Left ventricle myocardium inferior (tissue), 1 donor: Measurements from ENCODE around the gene RAPGEF6. TPM values are rescaled to one million over a fixed set of nuclear protein-coding genes. Genes with fewer than 3 reads are reported as not detected.

ENCODE experiments used
- DNase-seq: peaks from one replicate; pipeline ENCODE4 v3.0.0-alpha.2; 2020
- H3K27ac ChIP-seq: fragments of 200-600 bp; replicated peaks from 2 replicates; pipeline ENCODE4 v1.8.0; 2021
- H3K27me3 ChIP-seq: fragments of 200-600 bp; 2 replicates; pipeline ENCODE4 v1.8.0; 2021; ENCODE audit warnings: low read depth
- H3K36me3 ChIP-seq: fragments of 200-600 bp; 2 replicates; pipeline ENCODE4 v1.8.0; 2021
- H3K4me1 ChIP-seq: fragments of 200-600 bp; 2 replicates; pipeline ENCODE4 v1.8.0; 2021
- H3K4me3 ChIP-seq: fragments of 200-600 bp; 2 replicates; pipeline ENCODE4 v1.8.0; 2021; ENCODE audit warnings: mild to moderate bottlenecking, moderate library complexity
- H3K9me3 ChIP-seq: fragments of 200-600 bp; replicated peaks from 2 replicates; pipeline ENCODE4 v1.8.0; 2021
- intact Hi-C: fragments of 100-400 bp; cut with micrococcal nuclease; formaldehyde crosslinking; loops from one replicate; pipeline ENCODE4 v1.11.0; 2022
- total RNA-seq: library from RNA; stranded (reverse); fragmentation: NEBNext Ultra II Directional; extraction: Animal tissue kit (Norgen Biotek cat#: 25700); gene quantifications from one replicate; pipeline ENCODE4 v1.2.1, GENCODE V29; 2021
- TF ChIP-seq, protein P1 (sequence below): fragments of 200-600 bp; IDR thresholded peaks from 2 replicates; pipeline ENCODE4 v1.8.0; 2021; ENCODE audit warnings: antibody characterized with exemption, mild to moderate bottlenecking, borderline replicate concordance
- donor health status: DM: no; HTN: yes; CAD: no; lungs with severe emphysema.

The RAPGEF6 gene
- total RNA-seq, 1 donor from 2014 or later, result 9.6 TPM

DNA sequence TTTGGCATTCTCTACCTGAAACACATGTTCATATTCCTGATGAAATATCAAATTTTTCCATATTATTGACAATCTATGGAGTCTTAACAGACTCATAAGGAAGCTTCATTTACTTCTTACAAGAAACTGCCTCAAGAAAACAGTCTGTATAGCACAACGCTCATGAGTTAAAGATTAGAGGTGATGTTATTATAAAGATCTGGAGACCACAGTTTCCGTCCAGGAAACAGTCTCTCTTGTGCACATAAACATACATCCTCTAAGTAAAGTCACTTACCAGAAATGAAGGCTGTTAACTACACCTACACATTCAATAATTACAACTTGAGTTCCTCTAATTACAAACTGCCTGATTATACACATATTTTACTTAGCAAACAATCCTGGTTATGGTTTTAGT lies 86.9 kb downstream of the RAPGEF6 start:
- no peak overlapping the region for H3K4me3 ChIP-seq

DNA sequence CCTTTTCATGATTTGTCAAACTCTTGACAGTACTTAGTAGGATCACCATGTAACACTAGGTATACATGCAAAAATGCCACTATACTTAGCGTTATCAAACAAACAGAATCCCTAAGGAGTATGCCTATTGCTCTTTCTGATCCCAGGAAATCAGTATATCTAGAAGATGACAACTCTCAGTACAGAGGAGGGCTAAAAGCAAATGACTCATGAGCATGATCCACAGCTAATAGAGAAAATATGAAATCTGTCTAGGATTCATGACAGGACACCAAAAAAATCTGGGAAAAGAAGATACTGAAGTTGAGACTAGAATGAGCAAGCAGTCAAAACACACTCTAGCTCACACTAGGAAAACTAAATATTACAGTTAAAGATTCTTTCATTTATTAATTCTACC lies 89.2 kb downstream of the RAPGEF6 start:
- TF ChIP-seq, protein P1, sequence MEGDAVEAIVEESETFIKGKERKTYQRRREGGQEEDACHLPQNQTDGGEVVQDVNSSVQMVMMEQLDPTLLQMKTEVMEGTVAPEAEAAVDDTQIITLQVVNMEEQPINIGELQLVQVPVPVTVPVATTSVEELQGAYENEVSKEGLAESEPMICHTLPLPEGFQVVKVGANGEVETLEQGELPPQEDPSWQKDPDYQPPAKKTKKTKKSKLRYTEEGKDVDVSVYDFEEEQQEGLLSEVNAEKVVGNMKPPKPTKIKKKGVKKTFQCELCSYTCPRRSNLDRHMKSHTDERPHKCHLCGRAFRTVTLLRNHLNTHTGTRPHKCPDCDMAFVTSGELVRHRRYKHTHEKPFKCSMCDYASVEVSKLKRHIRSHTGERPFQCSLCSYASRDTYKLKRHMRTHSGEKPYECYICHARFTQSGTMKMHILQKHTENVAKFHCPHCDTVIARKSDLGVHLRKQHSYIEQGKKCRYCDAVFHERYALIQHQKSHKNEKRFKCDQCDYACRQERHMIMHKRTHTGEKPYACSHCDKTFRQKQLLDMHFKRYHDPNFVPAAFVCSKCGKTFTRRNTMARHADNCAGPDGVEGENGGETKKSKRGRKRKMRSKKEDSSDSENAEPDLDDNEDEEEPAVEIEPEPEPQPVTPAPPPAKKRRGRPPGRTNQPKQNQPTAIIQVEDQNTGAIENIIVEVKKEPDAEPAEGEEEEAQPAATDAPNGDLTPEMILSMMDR, result no peak
- no peak for DNase-seq
- Histone ChIP-seq H3K27me3 (no peaks in the 10 kb centered on the region), H3K4me1 (no peaks in the 10 kb centered on the region), H3K27ac (no peak overlapping the region), H3K36me3 (peaks cover 9% of the 10 kb centered on the region), H3K4me3 (no peak overlapping the region), H3K9me3 (no peaks in the 10 kb centered on the region)
- intact Hi-C loops, result no loop called here

More for the DNA sequence above, 86.9 kb downstream of the RAPGEF6 start:
- H3K27ac ChIP-seq, result no peak overlapping the region
- TF ChIP-seq, protein P1, result no peak
- H3K4me1 ChIP-seq, result no peaks in the 10 kb centered on the region
- intact Hi-C loops, result no loop called here
- DNase-seq, result no peak
- H3K36me3 ChIP-seq, result peaks cover 9% of the 10 kb centered on the region
- no peaks in the 10 kb centered on the region for H3K27me3 ChIP-seq
- H3K9me3 ChIP-seq, result no peaks in the 10 kb centered on the region

DNA sequence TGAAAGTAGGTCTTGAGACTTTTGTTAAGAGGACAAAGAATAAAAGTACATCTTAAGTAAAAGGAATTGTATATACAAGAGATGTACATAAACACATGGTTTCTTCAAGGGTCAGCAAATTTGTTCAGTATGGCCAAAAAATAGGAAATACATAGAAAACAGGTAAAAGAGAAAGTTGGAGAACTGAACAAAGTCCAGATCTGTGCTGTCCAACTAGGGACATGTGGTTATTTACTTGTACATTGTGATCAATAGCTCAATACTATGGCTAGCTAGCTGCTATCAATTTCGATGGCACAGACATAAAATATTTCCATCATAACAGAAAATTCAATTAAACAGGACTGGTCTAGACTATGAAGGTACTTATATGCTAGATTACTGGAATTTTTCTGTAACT lies 92.3 kb downstream of the RAPGEF6 start:
- TF ChIP-seq, protein P1, result no peak
- intact Hi-C loops, result no loop called here

DNA sequence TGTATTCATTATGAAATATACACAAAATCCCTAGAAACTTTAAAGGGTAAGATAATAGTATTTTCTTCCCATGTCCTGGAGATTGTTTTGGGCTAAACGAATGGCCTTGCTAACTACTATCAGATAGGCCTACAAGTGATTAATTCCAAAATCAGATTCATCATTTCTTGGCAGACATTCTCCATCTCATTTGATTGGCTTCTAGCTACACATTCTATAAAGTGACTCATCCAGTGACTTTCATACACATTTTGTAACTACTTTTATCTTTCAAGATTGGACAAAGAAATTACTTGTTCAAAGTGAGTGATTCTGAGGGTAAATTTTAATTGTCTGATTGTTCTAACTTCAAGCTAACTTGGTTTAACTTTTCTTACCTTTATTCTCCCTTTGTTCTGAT lies 93.3 kb downstream of the RAPGEF6 start:
- no peak overlapping the region for H3K4me3 ChIP-seq
- intact Hi-C loops, result no loop called here
- H3K4me1 ChIP-seq, result peaks cover under 1% of the 10 kb centered on the region
- no peak overlapping the region for H3K27ac ChIP-seq
- H3K27me3 ChIP-seq, result no peaks in the 10 kb centered on the region
- peaks cover 3% of the 10 kb centered on the region for H3K36me3 ChIP-seq
- H3K9me3 ChIP-seq, result no peaks in the 10 kb centered on the region
- TF ChIP-seq, protein P1, result no peak
- DNase-seq, result no peak

More for the DNA sequence above, 92.3 kb downstream of the RAPGEF6 start:
- H3K27me3 ChIP-seq, result no peaks in the 10 kb centered on the region
- no peaks in the 10 kb centered on the region for H3K9me3 ChIP-seq
- no peak overlapping the region for H3K27ac ChIP-seq
- no peak overlapping the region for H3K4me3 ChIP-seq
- DNase-seq, result no peak
- peaks cover 5% of the 10 kb centered on the region for H3K36me3 ChIP-seq
- no peaks in the 10 kb centered on the region for H3K4me1 ChIP-seq

DNA sequence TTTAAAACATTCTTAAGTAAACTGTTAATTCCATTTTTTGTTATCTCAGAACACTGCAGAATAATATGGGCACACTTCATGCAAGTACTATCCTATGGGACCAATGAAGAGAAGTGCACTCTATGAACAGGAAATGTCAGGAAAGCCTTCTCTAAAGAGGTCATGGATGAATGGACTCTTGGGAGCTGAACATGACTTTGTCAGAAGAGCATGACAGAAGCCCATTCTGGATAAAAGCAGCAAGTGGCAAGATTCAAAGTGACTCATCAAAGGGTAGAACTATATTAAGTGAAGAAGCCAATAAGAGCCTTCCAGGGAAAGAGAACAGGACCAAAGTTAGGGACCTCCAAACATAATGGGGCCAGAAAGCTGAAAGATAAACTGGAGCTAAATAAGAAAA lies 94.0 kb downstream of the RAPGEF6 start:
- no peaks in the 10 kb centered on the region for H3K9me3 ChIP-seq
- H3K36me3 ChIP-seq, result peaks cover 3% of the 10 kb centered on the region
- DNase-seq, result no peak
- peaks cover 8% of the 10 kb centered on the region for H3K4me1 ChIP-seq
- no peak overlapping the region for H3K27ac ChIP-seq
- TF ChIP-seq, protein P1, result no peak
- no peak overlapping the region for H3K4me3 ChIP-seq
- intact Hi-C loops, result no loop called here
- H3K27me3 ChIP-seq, result no peaks in the 10 kb centered on the region

DNA sequence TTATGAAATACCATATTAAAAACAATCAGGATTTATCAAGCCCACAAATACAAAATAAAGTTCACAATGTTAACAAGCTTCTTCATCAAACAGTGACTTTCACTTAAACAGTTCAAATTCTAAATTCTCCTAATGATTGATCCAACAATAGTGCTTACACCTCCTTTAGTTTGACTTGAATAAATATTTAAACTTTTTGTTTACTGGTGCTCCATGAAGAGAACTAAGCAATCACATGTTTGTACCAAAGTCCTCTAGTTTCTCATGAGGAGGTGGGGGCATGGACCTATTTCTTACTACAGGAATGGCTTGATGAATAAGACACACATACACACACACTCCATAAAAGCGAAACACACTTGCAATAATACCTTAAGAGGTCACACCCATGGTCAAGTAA lies 95.8 kb downstream of the RAPGEF6 start:
- H3K4me1 ChIP-seq, result peaks cover 18% of the 10 kb centered on the region
- intact Hi-C loops, result no loop called here
- TF ChIP-seq, protein P1, result no peak
- no peak for DNase-seq
- no peak overlapping the region for H3K4me3 ChIP-seq
- H3K27ac ChIP-seq, result no peak overlapping the region
- H3K36me3 ChIP-seq, result no peaks in the 10 kb centered on the region
- no peaks in the 10 kb centered on the region for H3K9me3 ChIP-seq
- H3K27me3 ChIP-seq, result no peaks in the 10 kb centered on the region
